Measurements from ENCODE around the gene AP2A1. TPM values are rescaled to one million over a fixed set of nuclear protein-coding genes. Genes with fewer than 3 reads are reported as not detected.
"Not testable (repeated sequence)": the region's sequence is repeated elsewhere in the genome, so short reads cannot be mapped to it uniquely, and the experiment has no call there.

AP2A1 gene
- total and polyA plus RNA-seq, 2 donors (not counting 1 experiment from before 2014, with no cell fraction given) = 48.4 to 56.9 TPM

DNA sequence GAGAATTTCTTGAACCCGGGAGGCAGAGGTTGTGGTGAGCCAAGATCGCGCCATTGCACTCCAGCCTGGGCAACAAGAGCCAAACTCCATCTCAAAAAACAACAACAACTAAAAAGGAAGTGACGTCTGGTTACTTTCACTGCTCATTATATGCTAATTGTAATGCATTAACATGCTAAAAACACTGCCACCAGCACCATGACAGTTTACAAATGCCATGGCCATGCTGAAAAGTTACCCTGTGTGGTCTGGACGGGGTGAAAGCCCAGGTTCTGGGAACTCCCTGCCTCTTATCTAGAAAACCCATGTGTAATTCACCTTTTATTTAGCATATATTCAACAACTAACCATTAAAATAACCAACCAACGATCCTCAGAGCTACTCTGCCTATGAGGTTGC lies 47.8 kb upstream of the AP2A1 start:
- ATAC-seq (ENCODE audit: low read depth) = no peak
- CTCF ChIA-PET = no interaction called here
- WGBS (ENCODE audit: insufficient coverage) = 77% methylated on average over 6 of the region's 6 CpGs

DNA sequence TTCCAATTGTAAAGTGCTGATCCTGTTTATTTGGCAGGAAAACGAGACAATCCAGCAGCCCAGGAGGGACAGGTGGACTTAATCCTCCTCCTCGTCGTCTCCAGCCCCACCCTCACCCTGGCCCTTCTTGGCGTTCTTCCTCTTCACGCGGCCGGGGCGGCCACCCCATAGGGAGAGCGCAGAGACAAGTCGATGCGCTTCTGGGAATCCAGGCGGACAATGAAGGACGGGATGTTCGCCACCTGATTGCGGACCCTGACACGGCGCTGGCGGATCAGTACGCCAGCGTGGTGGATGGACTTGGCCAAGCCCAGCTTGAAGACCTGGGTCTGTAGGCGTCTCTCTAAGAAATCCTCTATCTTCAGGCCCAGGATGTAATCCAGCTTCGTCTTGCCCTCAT lies 47.4 kb upstream of the AP2A1 start:
- ATAC-seq (ENCODE audit: low read depth); H3K27me3 Mint-ChIP-seq; H3K4me3 ChIP-seq (ENCODE audit: control extremely low read depth in 1 of 5, extremely low read depth in 1 of 5, insufficient read depth in 1 of 5, low read depth in 2 of 5, low read length in 4 of 5); H3K4me2 ChIP-seq (replicated peaks; ENCODE audit: low read depth, low read length, poor library complexity, severe bottlenecking); H3K27ac ChIP-seq (ENCODE audit: low read length in 2 of 2); H3K9me3 Mint-ChIP-seq (ENCODE audit: insufficient read depth); H2AFZ ChIP-seq (ENCODE audit: insufficient read depth, low read depth, low read length, poor library complexity, severe bottlenecking); H3K36me3 ChIP-seq (replicated peaks in 1 of 2; ENCODE audit: control extremely low read depth in 1 of 2, control insufficient read depth in 1 of 2, extremely low read depth in 1 of 2, insufficient read depth in 2 of 2, low read length in 1 of 2); intact Hi-C loops (cut with micrococcal nuclease); CTCF ChIA-PET; H3K79me2 ChIP-seq (ENCODE audit: control insufficient read depth, insufficient read depth, low read length); H3K9ac ChIP-seq (ENCODE audit: low read length); DNase-seq; H3K27ac Mint-ChIP-seq; POLR2A ChIA-PET; H3K4me3 Mint-ChIP-seq; H4K20me1 ChIP-seq (ENCODE audit: control insufficient read depth, insufficient read depth, low read length, poor library complexity, severe bottlenecking); H3K27me3 ChIP-seq (replicated peaks in 1 of 4; ENCODE audit: control extremely low read depth in 1 of 4, control insufficient read depth in 3 of 4, insufficient read depth in 4 of 4, low read length in 3 of 4): not testable (repeated sequence)
- 93% methylated on average over 20 of the region's 22 CpGs for WGBS (ENCODE audit: insufficient coverage)
- H3K4me1 Mint-ChIP-seq = peaks cover 12% of the 10 kb centered on the region
- Histone ChIP-seq H3K9me3 (ENCODE audit: control extremely low read depth in 1 of 3, control insufficient read depth in 2 of 3, insufficient read depth in 1 of 3, low read length in 2 of 3) (peaks cover 0 to 13% (median 0%) of the 10 kb centered on the region in 3 donors), H3K4me1 (ENCODE audit: control insufficient read depth in 2 of 2, insufficient read depth in 2 of 2, low read length in 2 of 2) (peaks cover 4 to 11% of the 10 kb centered on the region in 2 donors)

More for the DNA sequence above, 47.8 kb upstream of the AP2A1 start:
- TF ChIP-seq, protein P1, sequence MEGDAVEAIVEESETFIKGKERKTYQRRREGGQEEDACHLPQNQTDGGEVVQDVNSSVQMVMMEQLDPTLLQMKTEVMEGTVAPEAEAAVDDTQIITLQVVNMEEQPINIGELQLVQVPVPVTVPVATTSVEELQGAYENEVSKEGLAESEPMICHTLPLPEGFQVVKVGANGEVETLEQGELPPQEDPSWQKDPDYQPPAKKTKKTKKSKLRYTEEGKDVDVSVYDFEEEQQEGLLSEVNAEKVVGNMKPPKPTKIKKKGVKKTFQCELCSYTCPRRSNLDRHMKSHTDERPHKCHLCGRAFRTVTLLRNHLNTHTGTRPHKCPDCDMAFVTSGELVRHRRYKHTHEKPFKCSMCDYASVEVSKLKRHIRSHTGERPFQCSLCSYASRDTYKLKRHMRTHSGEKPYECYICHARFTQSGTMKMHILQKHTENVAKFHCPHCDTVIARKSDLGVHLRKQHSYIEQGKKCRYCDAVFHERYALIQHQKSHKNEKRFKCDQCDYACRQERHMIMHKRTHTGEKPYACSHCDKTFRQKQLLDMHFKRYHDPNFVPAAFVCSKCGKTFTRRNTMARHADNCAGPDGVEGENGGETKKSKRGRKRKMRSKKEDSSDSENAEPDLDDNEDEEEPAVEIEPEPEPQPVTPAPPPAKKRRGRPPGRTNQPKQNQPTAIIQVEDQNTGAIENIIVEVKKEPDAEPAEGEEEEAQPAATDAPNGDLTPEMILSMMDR (IDR thresholded peaks at IDR 0.05) = no peak
- no peak for TF ChIP-seq EZH2 (IDR thresholded peaks at IDR 0.05; ENCODE audit: borderline replicate concordance, insufficient read depth, low read depth, low read length, poor library complexity, severe bottlenecking)
- Mint-ChIP-seq H3K4me3 (no peak overlapping the region), H3K27me3 (no peaks in the 10 kb centered on the region), H3K9me3 (ENCODE audit: insufficient read depth) (no peaks in the 10 kb centered on the region), H3K4me1 (peaks cover 12% of the 10 kb centered on the region), H3K27ac (peak overlapping the region; percentile 15)
- intact Hi-C loops (cut with micrococcal nuclease) = no loop called here
- no peak overlapping the region for H3K4me3 ChIP-seq (ENCODE audit: control extremely low read depth in 1 of 5, extremely low read depth in 1 of 5, insufficient read depth in 1 of 5, low read depth in 2 of 5, low read length in 4 of 5)
- H3K27me3 ChIP-seq (replicated peaks in 1 of 4; ENCODE audit: control extremely low read depth in 1 of 4, control insufficient read depth in 3 of 4, insufficient read depth in 4 of 4, low read length in 3 of 4) = no peaks in the 10 kb centered on the region
- no peak overlapping the region for H3K9ac ChIP-seq (ENCODE audit: low read length)
- H3K79me2 ChIP-seq (ENCODE audit: control insufficient read depth, insufficient read depth, low read length) = no peaks in the 10 kb centered on the region
- POLR2A ChIA-PET = no interaction called here
- H3K4me2 ChIP-seq (replicated peaks; ENCODE audit: low read depth, low read length, poor library complexity, severe bottlenecking) = no peak overlapping the region
- no peak overlapping the region for H2AFZ ChIP-seq (ENCODE audit: insufficient read depth, low read depth, low read length, poor library complexity, severe bottlenecking)
- H3K27ac ChIP-seq (ENCODE audit: low read length in 2 of 2) = no peak overlapping the region
- H4K20me1 ChIP-seq (ENCODE audit: control insufficient read depth, insufficient read depth, low read length, poor library complexity, severe bottlenecking) = no peaks in the 10 kb centered on the region
- no peak for DNase-seq
- H3K9me3 ChIP-seq (ENCODE audit: control extremely low read depth in 1 of 3, control insufficient read depth in 2 of 3, insufficient read depth in 1 of 3, low read length in 2 of 3) = peaks cover 0 to 13% (median 0%) of the 10 kb centered on the region in 3 donors
- H3K4me1 ChIP-seq (ENCODE audit: control insufficient read depth in 2 of 2, insufficient read depth in 2 of 2, low read length in 2 of 2) = peaks cover 4 to 11% of the 10 kb centered on the region in 2 donors
- no peaks in the 10 kb centered on the region for H3K36me3 ChIP-seq (replicated peaks in 1 of 2; ENCODE audit: control extremely low read depth in 1 of 2, control insufficient read depth in 1 of 2, extremely low read depth in 1 of 2, insufficient read depth in 2 of 2, low read length in 1 of 2)
